ENCODE results near the gene MID2.

MID2 gene

DNA sequence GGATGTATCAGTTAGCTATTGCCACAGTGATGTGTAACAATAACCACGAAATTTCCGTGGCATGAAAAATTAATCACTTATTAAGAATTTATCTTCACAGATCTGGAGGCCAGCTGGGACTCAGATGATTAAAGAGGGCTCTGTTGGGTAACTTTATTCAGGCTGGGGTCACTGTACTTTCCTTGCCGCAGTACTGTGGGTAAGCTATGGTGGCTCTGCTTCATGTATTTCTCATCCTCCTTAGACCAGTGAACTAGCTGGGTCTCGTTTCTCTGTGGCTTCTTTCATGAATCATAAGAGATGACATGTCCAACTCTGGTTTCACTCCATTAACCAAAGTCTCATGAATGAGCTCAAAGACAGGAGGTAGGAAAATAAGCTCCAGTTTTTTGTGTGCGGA is 143.0 kb downstream of the MID2 start:
- DNase-seq: no peak

DNA sequence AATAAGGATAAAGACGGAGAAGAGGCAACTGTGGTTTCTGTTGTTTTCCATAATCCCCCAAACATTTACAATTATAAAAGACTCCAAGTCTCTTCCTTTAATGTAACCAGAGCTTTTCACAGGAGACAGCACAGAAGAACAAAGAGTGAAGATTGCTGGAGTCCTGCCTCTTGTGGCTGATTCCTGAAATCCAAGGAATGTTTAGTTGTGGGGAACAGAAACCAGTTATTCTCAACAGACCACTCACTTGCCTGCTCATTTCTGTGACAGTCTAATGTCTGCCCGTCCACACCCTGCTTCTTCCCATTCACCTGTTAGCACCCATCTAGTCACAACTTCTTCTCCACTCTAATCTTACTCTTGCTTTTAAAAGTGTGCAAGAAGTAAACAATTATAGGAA is 144.4 kb downstream of the MID2 start:
- DNase-seq: no peak

DNA sequence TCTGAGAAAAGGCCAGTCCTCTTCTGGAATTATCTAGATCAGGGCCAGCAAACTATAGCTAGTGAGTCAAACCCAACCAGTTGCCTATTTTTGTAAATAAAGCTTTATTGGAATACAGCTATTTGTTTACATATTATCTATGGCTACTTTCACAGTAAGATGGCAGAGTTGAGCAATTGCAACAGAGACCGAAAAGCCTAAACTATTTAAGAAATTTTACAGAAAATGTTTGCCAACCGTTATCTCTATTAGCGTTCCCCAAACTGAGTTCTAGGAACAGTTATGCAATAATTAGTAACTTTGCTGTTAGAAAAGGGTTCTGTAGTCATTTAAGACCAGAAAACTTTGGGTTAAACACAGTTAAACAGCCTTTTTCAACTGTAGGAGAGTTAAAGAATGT is 146.0 kb downstream of the MID2 start:
- DNase-seq: no peak
